ENCODE data around the gene STK36.

Gene STK36

GRCh38 chr2:218721934-218722333 lies 50.0 kb downstream of the STK36 start:
- no peak for TF ChIP-seq CTCF (IDR thresholded peaks at IDR 0.05; ENCODE audit: unreplicated experiment in 3 of 3)
- Mint-ChIP-seq H3K4me3 (no peak overlapping the region), H3K4me1 (no peaks in the 10 kb centered on the region), H3K27me3 (ENCODE audit: low read depth) (no peaks in the 10 kb centered on the region), H3K36me3 (ENCODE audit: low read depth) (peaks cover 57% of the 10 kb centered on the region), H3K27ac (no peak overlapping the region), H3K9me3 (peaks cover 7% of the 10 kb centered on the region)

- H3K36me3 Mint-ChIP-seq (ENCODE audit: low read depth): peaks cover 56% of the 10 kb centered on the region
- H3K9me3 Mint-ChIP-seq: peaks cover 10% of the 10 kb centered on the region
- no peaks in the 10 kb centered on the region for H3K27me3 Mint-ChIP-seq (ENCODE audit: low read depth)
- no peaks in the 10 kb centered on the region for H3K4me1 Mint-ChIP-seq
- H3K4me3 Mint-ChIP-seq: no peak overlapping the region
- H3K27ac Mint-ChIP-seq: no peak overlapping the region
- no peak for TF ChIP-seq CTCF (IDR thresholded peaks at IDR 0.05; ENCODE audit: unreplicated experiment in 3 of 3)
Measured at GRCh38 chr2:218722419-218722818, 50.5 kb downstream of the STK36 start.

- Mint-ChIP-seq H3K36me3 (ENCODE audit: low read depth) (peaks cover 59% of the 10 kb centered on the region), H3K27me3 (ENCODE audit: low read depth) (no peaks in the 10 kb centered on the region), H3K27ac (no peak overlapping the region), H3K4me1 (no peaks in the 10 kb centered on the region), H3K4me3 (no peak overlapping the region), H3K9me3 (peaks cover 14% of the 10 kb centered on the region)
- TF ChIP-seq CTCF (IDR thresholded peaks at IDR 0.05; ENCODE audit: unreplicated experiment in 3 of 3): no peak
Measured at GRCh38 chr2:218722876-218723785, 51.2 kb downstream of the STK36 start.

- Mint-ChIP-seq H3K36me3 (ENCODE audit: low read depth) (peaks cover 63% of the 10 kb centered on the region), H3K4me3 (no peak overlapping the region), H3K27ac (no peak overlapping the region), H3K4me1 (no peaks in the 10 kb centered on the region), H3K9me3 (peaks cover 20% of the 10 kb centered on the region), H3K27me3 (ENCODE audit: low read depth) (no peaks in the 10 kb centered on the region)
- no peak for TF ChIP-seq CTCF (IDR thresholded peaks at IDR 0.05; ENCODE audit: unreplicated experiment in 3 of 3)
Measured at GRCh38 chr2:218726004-218726574, 54.2 kb downstream of the STK36 start.

- Mint-ChIP-seq H3K36me3 (ENCODE audit: low read depth) (peaks cover 68% of the 10 kb centered on the region), H3K27ac (no peak overlapping the region), H3K4me1 (peaks cover 6% of the 10 kb centered on the region), H3K4me3 (no peak overlapping the region), H3K9me3 (peaks cover 20% of the 10 kb centered on the region), H3K27me3 (ENCODE audit: low read depth) (no peaks in the 10 kb centered on the region)
- TF ChIP-seq CTCF (IDR thresholded peaks at IDR 0.05; ENCODE audit: unreplicated experiment in 3 of 3): peak in 1 of 3 experiments; percentile 10
Measured at GRCh38 chr2:218727502-218728165, 55.7 kb downstream of the STK36 start.

All from nephron (organoid).